Suprapubic skin (tissue), 4 donors: ENCODE measurements around the gene PCNP.

Experiments
- POLR2A ChIP-seq, 2 donors: fragments of 450-650 bp; IDR thresholded peaks; one replicate each; pipeline ENCODE4 v1.6.1; 2017; ENCODE audit warnings: antibody characterized with exemption in 2 of 2, mild to moderate bottlenecking in 2 of 2, moderate library complexity in 2 of 2
- POLR2AphosphoS5 ChIP-seq, 3 donors: sonication (generic); formaldehyde crosslinking; IDR thresholded peaks; one replicate each; pipeline ENCODE4 v1.6.1; 2017; ENCODE audit warnings: antibody characterized with exemption in 3 of 3

- TF ChIP-seq POLR2AphosphoS5 (IDR thresholded peaks at IDR 0.05) (no peak), POLR2A (IDR thresholded peaks at IDR 0.05) (no peak)
Measured at GRCh38 chr3:101617478-101617877, 43.5 kb downstream of the PCNP start.
